Endothelial cell of umbilical vein (primary cell): ENCODE results near the gene KIAA1217. TPM values are rescaled to one million over a fixed set of nuclear protein-coding genes. Genes with fewer than 3 reads are reported as not detected.

Source experiments
- BruUV-seq: library from RNA; stranded (reverse); fragments of 400-500 nt; replicated peaks from 2 replicates; lab custom pipeline; 2021; lab: Mats Ljungman, UMichigan
- CTCF ChIA-PET: fragments of 300-600, 350-600 bp; sonication (Branson Sonifier 250); formaldehyde crosslinking; loops from one replicate; lab custom pipeline; 2021; ENCODE audit warnings: antibody characterized with exemption, inconsistent platforms; lab: Charles Lee
- POLR2A ChIA-PET: fragments of 300-600, 350-600 bp; sonication (Branson Sonifier 250); formaldehyde crosslinking; loops from one replicate; lab custom pipeline; 2021; ENCODE audit warnings: antibody characterized with exemption, inconsistent platforms; lab: Charles Lee
- DNase-seq: peaks from one replicate; pipeline ENCODE4 v3.0.0-alpha.2; 2011; ENCODE audit warnings: low read depth, low spot score
- FAIRE-seq: peaks from 2 replicates; lab custom pipeline; 2011; peaks lifted over from hg19 to GRCh38; lab: Jason Lieb, UNC
- H2AFZ ChIP-seq: 2 replicates; pipeline ENCODE4 v1.6.0; 2012; ENCODE audit warnings: low read depth, low read length, control low read depth, inconsistent platforms
- H3K27ac ChIP-seq: 2 replicates; pipeline ENCODE4 v1.5.1; 2011; ENCODE audit warnings: low read depth, mild to moderate bottlenecking, control low read depth, low read length, moderate library complexity; ENCODE audit not compliant: insufficient read depth
- H3K27me3 ChIP-seq, 2 experiments: 2 replicates each; pipeline versions ENCODE4 v1.6.0 to v1.6.1; 2011; ENCODE audit warnings: low read length in 2 of 2, mixed read lengths in 1 of 2; ENCODE audit not compliant: control insufficient read depth in 2 of 2, insufficient read depth in 2 of 2
- H3K36me3 ChIP-seq, 2 experiments: 2 replicates in 1 of 2; 3 replicates in 1 of 2; pipeline ENCODE4 v1.5.1; 2011; ENCODE audit warnings: low read length in 2 of 2, mild to moderate bottlenecking in 1 of 2, moderate library complexity in 1 of 2; ENCODE audit not compliant: control insufficient read depth in 2 of 2, insufficient read depth in 2 of 2; ENCODE audit errors: extremely low read depth in 1 of 2
- H3K4me1 ChIP-seq: 3 replicates; pipeline ENCODE4 v1.5.1; 2011; ENCODE audit warnings: mild to moderate bottlenecking, low read length; ENCODE audit not compliant: control insufficient read depth, insufficient read depth; ENCODE audit errors: extremely low read depth
- H3K4me2 ChIP-seq: 2 replicates; pipeline ENCODE4 v1.6.1; 2011; ENCODE audit warnings: low read length, control low read depth, mixed read lengths; ENCODE audit not compliant: insufficient read depth
- H3K4me3 ChIP-seq, 3 experiments: fragments of 200-600 bp in 1 of 3; sonication (generic), shearing (Covaris generic) in 1 of 3; replicated peaks in 1 of 3; 2 replicates each; pipeline ENCODE4 v1.5.1; 2011 to 2016; ENCODE audit warnings: control low read depth in 3 of 3, low read length in 3 of 3, mild to moderate bottlenecking in 2 of 3, inconsistent platforms in 1 of 3, low read depth in 1 of 3, moderate library complexity in 1 of 3; ENCODE audit not compliant: insufficient read depth in 1 of 3
- H3K79me2 ChIP-seq: 2 replicates; pipeline ENCODE4 v1.6.0; 2012; ENCODE audit warnings: low read length, inconsistent platforms; ENCODE audit not compliant: control insufficient read depth, insufficient read depth
- H3K9ac ChIP-seq: replicated peaks from 2 replicates; pipeline ENCODE3; 2011; ENCODE audit warnings: low read length, control low read depth; ENCODE audit not compliant: insufficient read depth; ENCODE audit errors: extremely low read depth
- H3K9me1 ChIP-seq: replicated peaks from 3 replicates; pipeline ENCODE4 v1.6.0; 2011; ENCODE audit warnings: mild to moderate bottlenecking, low read length; ENCODE audit not compliant: control insufficient read depth, insufficient read depth; ENCODE audit errors: extremely low read depth
- H3K9me3 ChIP-seq: replicated peaks from 2 replicates; pipeline ENCODE4 v1.5.1; 2012; ENCODE audit warnings: low read length, inconsistent platforms; ENCODE audit not compliant: control insufficient read depth, insufficient read depth
- H4K20me1 ChIP-seq: replicated peaks from 2 replicates; pipeline ENCODE3; 2011; ENCODE audit warnings: mild to moderate bottlenecking, low read length; ENCODE audit not compliant: control insufficient read depth, insufficient read depth; ENCODE audit errors: extremely low read depth
- CTCF ChIP-seq, 2 donors: IDR thresholded peaks; 1 replicate in 1 of 2; 2 replicates in 1 of 2; pipeline ENCODE4 v1.5.1; 2011; ENCODE audit warnings: low read length in 2 of 2, mild to moderate bottlenecking in 2 of 2, moderate library complexity in 2 of 2, control low read depth in 1 of 2, inconsistent platforms in 1 of 2, low read depth in 1 of 2; ENCODE audit not compliant: insufficient read depth in 1 of 2; ENCODE audit errors: extremely low read depth in 1 of 2
- EZH2 ChIP-seq: IDR thresholded peaks from 2 replicates; pipeline ENCODE4 v1.6.1; 2012; ENCODE audit warnings: borderline replicate concordance, low read depth, mild to moderate bottlenecking, moderate library complexity, low read length, inconsistent platforms; ENCODE audit not compliant: severe bottlenecking
- JUN ChIP-seq: IDR thresholded peaks from 2 replicates; pipeline ENCODE4 v1.6.1; 2011; ENCODE audit warnings: borderline replicate concordance, low read depth; ENCODE audit not compliant: insufficient read length, insufficient read depth
- MAX ChIP-seq: IDR thresholded peaks from 2 replicates; pipeline ENCODE4 v1.6.1; 2011; ENCODE audit not compliant: insufficient read depth, insufficient read length
- MYC ChIP-seq: IDR thresholded peaks from one replicate; pipeline ENCODE4 v1.6.1; 2011; ENCODE audit warnings: mild to moderate bottlenecking, low read depth, low read length
- POLR2A ChIP-seq: IDR thresholded peaks from 2 replicates; pipeline ENCODE4 v1.6.1; 2012; ENCODE audit warnings: low read depth, mild to moderate bottlenecking, control low read depth, low read length
- POLR2AphosphoS5 ChIP-seq: IDR thresholded peaks from 2 replicates; pipeline ENCODE4 v1.6.1; 2012; ENCODE audit warnings: low read depth, mild to moderate bottlenecking, control low read depth, low read length, moderate library complexity; ENCODE audit not compliant: insufficient read depth
- dilution Hi-C: fragments of 300-500 bp; cut with MboI; formaldehyde crosslinking; loops from one replicate; pipeline ENCODE4 v1.15.0; 2019; ENCODE audit warnings: low sequenced_read_pairs; ENCODE audit not compliant: extremely low pct_ligation_motif_present
- intact Hi-C: fragments of 100-400 bp; cut with micrococcal nuclease; formaldehyde crosslinking; loops from one replicate; pipeline ENCODE4 v1.10.0; 2022
- polyA plus RNA-seq, 4 experiments: library from polyadenylated mRNA; depleted of rRNA in 3 of 4; stranded (reverse) in 3 of 4; unstranded in 1 of 4; fragments of >200 nt; gene quantifications; 2 replicates each; pipeline versions ENCODE4 v1.2.1 to v1.2.3, GENCODE V29; 2011 to 2012; ENCODE audit warnings: missing spikeins in 1 of 4
- total RNA-seq: library from RNA; stranded (reverse); gene quantifications from 2 replicates; pipeline ENCODE4 v1.2.3, GENCODE V29; 2021

Gene KIAA1217
- total and polyA plus RNA-seq, 2 donors (not counting 3 experiments of a cell fraction or from before 2014, with no cell fraction given): 0.83 to 10.3 TPM

GRCh38 chr10:24545585-24545984, 336.6 kb downstream of the KIAA1217 start:
- CTCF ChIA-PET: interaction anchor here (1.0 kb wide), 1 partner anchor 11 kb away, joined by 4 read pairs; no protein-coding TSS in a partner anchor
- H3K9me3 ChIP-seq: no peaks in the 10 kb centered on the region
- BruUV-seq: no TSS peak
- H3K36me3 ChIP-seq: no peaks in the 10 kb centered on the region
- no peak overlapping the region for H3K4me2 ChIP-seq
- FAIRE-seq (no peak), DNase-seq (no peak)
- TF ChIP-seq MYC: no peak
- no peaks in the 10 kb centered on the region for H3K27me3 ChIP-seq
- H3K9me1 ChIP-seq: no peaks in the 10 kb centered on the region
- H3K79me2 ChIP-seq: no peaks in the 10 kb centered on the region
- no peak overlapping the region for H3K27ac ChIP-seq
- no peak overlapping the region for H3K4me3 ChIP-seq
- POLR2A ChIA-PET: no interaction called here
- intact Hi-C loops (no loop called here), dilution Hi-C loops (no loop called here)
- no peaks in the 10 kb centered on the region for H4K20me1 ChIP-seq
- no peak overlapping the region for H2AFZ ChIP-seq
- no peaks in the 10 kb centered on the region for H3K4me1 ChIP-seq
- no peak overlapping the region for H3K9ac ChIP-seq

GRCh38 chr10:24550680-24551079, 341.7 kb downstream of the KIAA1217 start:
- CTCF ChIA-PET: no interaction called here
- Histone ChIP-seq H3K79me2 (no peaks in the 10 kb centered on the region), H3K27me3 (no peaks in the 10 kb centered on the region), H3K4me2 (no peak overlapping the region), H3K9me3 (no peaks in the 10 kb centered on the region), H3K36me3 (no peaks in the 10 kb centered on the region), H3K9ac (no peak overlapping the region), H3K4me3 (no peak overlapping the region), H3K4me1 (no peaks in the 10 kb centered on the region), H2AFZ (no peak overlapping the region), H4K20me1 (no peaks in the 10 kb centered on the region), H3K27ac (no peak overlapping the region), H3K9me1 (no peaks in the 10 kb centered on the region)
- TF ChIP-seq MAX: no peak
- no peak for TF ChIP-seq POLR2AphosphoS5
- TF ChIP-seq CTCF (IDR thresholded peaks at IDR 0.05; ENCODE audit: extremely low read depth in 1 of 2, insufficient read depth in 1 of 2, low read depth in 1 of 2, low read length in 2 of 2): no peak
- no peak for TF ChIP-seq JUN
- TF ChIP-seq EZH2: no peak
- no peak for TF ChIP-seq POLR2A
- dilution Hi-C loops (no loop called here), intact Hi-C loops (no loop called here)
- DNase-seq (no peak), FAIRE-seq (no peak)
- BruUV-seq: no TSS peak
- POLR2A ChIA-PET: no interaction called here
